Trophoblast cell (in vitro differentiated cells and primary cell): ENCODE data around the gene SPAG6.
A peak's percentile ranks its signal among the peaks of the same experiment; 100 is the strongest.

Experiments used
- DNase-seq, 2 donors: peaks; one replicate each; pipeline ENCODE4 v3.0.0-alpha.2; 2016
- H2AFZ ChIP-seq: 2 replicates; pipeline ENCODE4 v1.6.1; 2013; ENCODE audit warnings: low read length, moderate library complexity, mild to moderate bottlenecking; ENCODE audit not compliant: insufficient read depth, poor library complexity
- H2AK5ac ChIP-seq: 2 replicates; pipeline ENCODE4 v1.6.1; 2013; ENCODE audit warnings: mild to moderate bottlenecking, low read length
- H2BK120ac ChIP-seq: 2 replicates; pipeline ENCODE4 v1.6.1; 2013; ENCODE audit warnings: low read length, mild to moderate bottlenecking, moderate library complexity; ENCODE audit not compliant: insufficient read depth, poor library complexity
- H2BK12ac ChIP-seq: 2 replicates; pipeline ENCODE4 v1.6.1; 2013; ENCODE audit warnings: mild to moderate bottlenecking, low read length, moderate library complexity
- H2BK5ac ChIP-seq: 2 replicates; pipeline ENCODE4 v1.6.1; 2013; ENCODE audit warnings: low read length, low read depth, moderate library complexity, mild to moderate bottlenecking; ENCODE audit not compliant: poor library complexity
- H3K14ac ChIP-seq: 2 replicates; pipeline ENCODE4 v1.6.1; 2013; ENCODE audit warnings: mild to moderate bottlenecking, low read length
- H3K18ac ChIP-seq: 2 replicates; pipeline ENCODE4 v1.6.1; 2013; ENCODE audit warnings: mild to moderate bottlenecking, low read length
- H3K23ac ChIP-seq: 2 replicates; pipeline ENCODE4 v1.6.1; 2013; ENCODE audit warnings: low read length
- H3K27ac ChIP-seq: 2 replicates; pipeline ENCODE4 v1.5.1; 2013; ENCODE audit warnings: low read depth, mild to moderate bottlenecking, inconsistent platforms, low read length, moderate library complexity
- H3K27me3 ChIP-seq: 2 replicates; pipeline ENCODE4 v1.6.1; 2013; ENCODE audit warnings: inconsistent platforms, mild to moderate bottlenecking, low read length, moderate library complexity; ENCODE audit not compliant: insufficient read depth
- H3K36me3 ChIP-seq, 2 experiments: 1 replicate in 1 of 2; 2 replicates in 1 of 2; pipeline ENCODE4 v1.6.1; 2013; ENCODE audit warnings: low read length in 2 of 2, mild to moderate bottlenecking in 2 of 2, moderate library complexity in 1 of 2; ENCODE audit not compliant: insufficient read depth in 2 of 2, control insufficient read depth in 1 of 2
- H3K4ac ChIP-seq: 2 replicates; pipeline ENCODE4 v1.6.1; 2013; ENCODE audit warnings: low read depth, mild to moderate bottlenecking, low read length, moderate library complexity
- H3K4me1 ChIP-seq, 2 experiments: 1 replicate in 1 of 2; 2 replicates in 1 of 2; pipeline ENCODE4 v1.6.1; 2013; ENCODE audit warnings: low read length in 2 of 2, mild to moderate bottlenecking in 2 of 2, moderate library complexity in 1 of 2; ENCODE audit not compliant: insufficient read depth in 2 of 2, control insufficient read depth in 1 of 2
- H3K4me2 ChIP-seq: 2 replicates; pipeline ENCODE4 v1.6.1; 2013; ENCODE audit warnings: inconsistent platforms, mild to moderate bottlenecking, low read length, moderate library complexity
- H3K4me3 ChIP-seq: 2 replicates; pipeline ENCODE4 v1.5.1; 2013; ENCODE audit warnings: mild to moderate bottlenecking, low read depth, low read length, inconsistent platforms
- H3K79me1 ChIP-seq: one replicate; pipeline ENCODE4 v1.6.1; 2013; ENCODE audit warnings: low read length
- H3K79me2 ChIP-seq: 2 replicates; pipeline ENCODE4 v1.6.1; 2013; ENCODE audit warnings: low read length, mild to moderate bottlenecking; ENCODE audit not compliant: control insufficient read depth, insufficient read depth, poor library complexity
- H3K9ac ChIP-seq: 2 replicates; pipeline ENCODE4 v1.6.1; 2013; ENCODE audit warnings: mild to moderate bottlenecking, low read length
- H3K9me3 ChIP-seq: 2 replicates; pipeline ENCODE4 v1.6.1; 2013; ENCODE audit warnings: low read depth, mild to moderate bottlenecking, control low read depth, inconsistent platforms, low read length; ENCODE audit not compliant: insufficient read depth
- H4K12ac ChIP-seq: 2 replicates; pipeline ENCODE4 v1.6.1; 2013; ENCODE audit warnings: low read depth, mild to moderate bottlenecking, low read length, moderate library complexity
- H4K8ac ChIP-seq: 2 replicates; pipeline ENCODE4 v1.6.1; 2013; ENCODE audit warnings: low read depth, mild to moderate bottlenecking, low read length, moderate library complexity
- H4K91ac ChIP-seq: one replicate; pipeline ENCODE4 v1.6.1; 2013; ENCODE audit warnings: low read depth, mild to moderate bottlenecking, low read length, moderate library complexity
- WGBS: extraction: QIAGEN DNeasy Blood & Tissue Kit; methylation state at CpG from one replicate; pipeline ENCODE4 v1.1.7; 2013; ENCODE audit warnings: missing lambda C conversion rate; ENCODE audit not compliant: insufficient read length, insufficient coverage; ENCODE audit errors: extremely low coverage; 5-methylcytosine and 5-hydroxymethylcytosine counted together

The SPAG6 gene

GRCh38 chr10:22317771-22318565 is 27.3 kb upstream of the SPAG6 start:
- H3K18ac ChIP-seq = no peak overlapping the region
- H3K4me2 ChIP-seq = no peak overlapping the region
- H3K36me3 ChIP-seq = no peaks in the 10 kb centered on the region
- no peak for DNase-seq
- no peak overlapping the region for H3K4me3 ChIP-seq
- no peaks in the 10 kb centered on the region for H3K9me3 ChIP-seq
- H2AFZ ChIP-seq = no peak overlapping the region
- peaks cover 13% of the 10 kb centered on the region for H3K27me3 ChIP-seq
- no peak overlapping the region for H4K91ac ChIP-seq
- H4K12ac ChIP-seq = no peak overlapping the region
- H2BK12ac ChIP-seq = no peak overlapping the region
- peaks cover 0 to 2% of the 10 kb centered on the region in 2 experiments for H3K4me1 ChIP-seq
- H3K79me1 ChIP-seq = peaks cover 12% of the 10 kb centered on the region
- peaks cover 9% of the 10 kb centered on the region for H3K79me2 ChIP-seq
- H3K4ac ChIP-seq = no peak overlapping the region
- H3K23ac ChIP-seq = no peak overlapping the region
- H2AK5ac ChIP-seq = no peak overlapping the region
- H3K9ac ChIP-seq = no peak overlapping the region
- no peak overlapping the region for H3K14ac ChIP-seq
- no peak overlapping the region for H3K27ac ChIP-seq
- no peak overlapping the region for H4K8ac ChIP-seq
- no peak overlapping the region for H2BK120ac ChIP-seq
- WGBS = no CpG with 5 or more reads among the region's 6 CpGs
- H2BK5ac ChIP-seq = no peak overlapping the region

- peaks cover 0 to 2% of the 10 kb centered on the region in 2 experiments for H3K4me1 ChIP-seq
- H3K9ac ChIP-seq = no peak overlapping the region
- no peak overlapping the region for H4K91ac ChIP-seq
- no peak overlapping the region for H3K23ac ChIP-seq
- H3K79me2 ChIP-seq = peaks cover 9% of the 10 kb centered on the region
- no peak overlapping the region for H3K27ac ChIP-seq
- H3K4me2 ChIP-seq = no peak overlapping the region
- no peak overlapping the region for H3K4ac ChIP-seq
- no peaks in the 10 kb centered on the region for H3K9me3 ChIP-seq
- DNase-seq = no peak
- H3K4me3 ChIP-seq = no peak overlapping the region
- H2AFZ ChIP-seq = no peak overlapping the region
- no CpG with 5 or more reads among the region's 3 CpGs for WGBS
- no peak overlapping the region for H3K14ac ChIP-seq
- H4K8ac ChIP-seq = no peak overlapping the region
- H2BK120ac ChIP-seq = no peak overlapping the region
- peaks cover 18% of the 10 kb centered on the region for H3K27me3 ChIP-seq
- H3K18ac ChIP-seq = no peak overlapping the region
- H3K79me1 ChIP-seq = peaks cover 12% of the 10 kb centered on the region
- no peaks in the 10 kb centered on the region for H3K36me3 ChIP-seq
- H2BK12ac ChIP-seq = no peak overlapping the region
- no peak overlapping the region for H2BK5ac ChIP-seq
- H4K12ac ChIP-seq = no peak overlapping the region
- H2AK5ac ChIP-seq = no peak overlapping the region
Observed at GRCh38 chr10:22318772-22319171, 26.5 kb upstream of the SPAG6 start.

- Histone ChIP-seq H2BK5ac (no peak overlapping the region), H3K4ac (no peak overlapping the region)
- WGBS = no CpG with 5 or more reads among the region's 10 CpGs
Observed at GRCh38 chr10:22319547-22319979, 25.7 kb upstream of the SPAG6 start.

DNA sequence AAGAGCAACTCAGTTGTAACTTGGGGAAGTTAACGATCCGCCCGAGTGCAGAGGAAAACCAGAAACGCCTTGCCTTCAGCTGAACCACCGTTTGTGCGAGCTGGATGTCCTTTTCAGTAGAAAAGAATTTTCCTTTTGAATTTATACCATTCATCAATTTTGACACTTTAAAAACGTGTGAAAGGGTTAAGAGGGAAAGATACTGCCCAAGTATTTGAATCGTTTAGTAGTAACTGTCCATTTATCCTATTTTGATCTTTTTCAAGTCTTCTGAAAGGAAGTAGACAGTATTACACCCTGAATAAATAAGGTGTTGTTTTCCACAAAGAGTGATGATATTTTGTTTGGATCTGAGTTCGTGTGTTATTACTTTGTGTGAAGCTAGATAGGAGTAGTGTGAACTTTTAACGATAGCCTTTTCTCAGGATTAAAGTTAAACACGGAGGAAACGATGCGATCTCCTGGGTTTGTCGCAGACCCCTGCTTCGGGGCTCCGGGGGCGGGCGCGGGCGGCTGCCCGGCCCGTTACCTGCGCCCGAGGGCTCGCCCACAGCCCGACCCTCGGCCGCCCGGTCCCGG is 25.2 kb upstream of the SPAG6 start:
- H3K36me3 ChIP-seq = no peaks in the 10 kb centered on the region
- H2AFZ ChIP-seq = no peak overlapping the region
- H4K8ac ChIP-seq = no peak overlapping the region

More at GRCh38 chr10:22319547-22319979, 25.7 kb upstream of the SPAG6 start:
- Histone ChIP-seq H3K4me2 (no peak overlapping the region), H3K79me1 (peaks cover 12% of the 10 kb centered on the region), H3K4me1 (peaks cover 0 to 2% of the 10 kb centered on the region in 2 experiments), H3K14ac (no peak overlapping the region), H3K23ac (no peak overlapping the region), H4K12ac (no peak overlapping the region), H3K9ac (no peak overlapping the region), H3K27ac (no peak overlapping the region), H2BK120ac (no peak overlapping the region), H3K4me3 (no peak overlapping the region), H3K9me3 (no peaks in the 10 kb centered on the region), H3K36me3 (no peaks in the 10 kb centered on the region), H4K91ac (no peak overlapping the region), H2AFZ (no peak overlapping the region), H3K27me3 (peaks cover 22% of the 10 kb centered on the region), H2AK5ac (no peak overlapping the region), H3K18ac (no peak overlapping the region), H3K79me2 (peaks cover 9% of the 10 kb centered on the region), H2BK12ac (no peak overlapping the region), H4K8ac (no peak overlapping the region)
- no peak for DNase-seq

More for the DNA sequence above, 25.2 kb upstream of the SPAG6 start:
- H3K18ac ChIP-seq = no peak overlapping the region
- H2AK5ac ChIP-seq = no peak overlapping the region
- no peak overlapping the region for H3K4ac ChIP-seq
- peaks cover 0 to 2% of the 10 kb centered on the region in 2 experiments for H3K4me1 ChIP-seq
- peak overlapping the region; percentile 67 for H4K91ac ChIP-seq
- no peak overlapping the region for H2BK5ac ChIP-seq
- H3K23ac ChIP-seq = no peak overlapping the region
- H2BK12ac ChIP-seq = no peak overlapping the region
- no peak overlapping the region for H3K27ac ChIP-seq
- no CpG with 5 or more reads among the region's 30 CpGs for WGBS
- peak in 1 of 2 donors; percentile 37 for DNase-seq
- peaks cover 22% of the 10 kb centered on the region for H3K27me3 ChIP-seq
- H3K9me3 ChIP-seq = no peaks in the 10 kb centered on the region
- no peak overlapping the region for H3K9ac ChIP-seq
- H3K14ac ChIP-seq = no peak overlapping the region
- H4K12ac ChIP-seq = no peak overlapping the region
- H3K79me1 ChIP-seq = peaks cover 12% of the 10 kb centered on the region
- peak overlapping the region; percentile 49 for H3K4me3 ChIP-seq
- H3K79me2 ChIP-seq = peaks cover 9% of the 10 kb centered on the region
- no peak overlapping the region for H2BK120ac ChIP-seq
- H3K4me2 ChIP-seq = peak overlapping the region; percentile 91
